ENCODE results near the gene FBXW12. TPM values are rescaled to one million over a fixed set of nuclear protein-coding genes. Genes with fewer than 3 reads are reported as not detected.
"Not testable (repeated sequence)": the region's sequence is repeated elsewhere in the genome, so short reads cannot be mapped to it uniquely, and the experiment has no call there.

The FBXW12 gene
- 0.07 and 0.67 TPM in 2 replicates for total RNA-seq (2014; rRNA removed; shearing (Covaris generic))

- Histone ChIP-seq H3K27me3 (ENCODE audit: control insufficient read depth, insufficient read depth, low read length) (no peaks in the 10 kb centered on the region), H3K4me3 (ENCODE audit: insufficient read depth, low read depth, low read length) (no peak within 1 kb of the TSS), H3K36me3 (replicated peaks; ENCODE audit: control insufficient read depth, insufficient read depth, low read length) (no peaks in the 10 kb centered on the region)
- DNase-seq = no peak
These were observed at the start of gene FBXW12 for GRCh38 chr3:48371651-48372376. Gene FBXW12, plus strand, starts transcription at chr3:48372219. Its CDS starts 549 bp downstream, at chr3:48372768.

- DNase-seq; H3K4me3 ChIP-seq (ENCODE audit: insufficient read depth, low read depth, low read length); H3K27me3 ChIP-seq (ENCODE audit: control insufficient read depth, insufficient read depth, low read length); H3K36me3 ChIP-seq (replicated peaks; ENCODE audit: control insufficient read depth, insufficient read depth, low read length): not testable (repeated sequence)
These were observed 40.1 kb upstream of the FBXW12 start for GRCh38 chr3:48331706-48332435.

- H3K27me3 ChIP-seq (ENCODE audit: control insufficient read depth, insufficient read depth, low read length); H3K36me3 ChIP-seq (replicated peaks; ENCODE audit: control insufficient read depth, insufficient read depth, low read length); DNase-seq; H3K4me3 ChIP-seq (ENCODE audit: insufficient read depth, low read depth, low read length): not testable (repeated sequence)
These were observed 38.4 kb upstream of the FBXW12 start, which contains the start of gene SPINK8 for GRCh38 chr3:48333346-48334245. Gene SPINK8, minus strand, starts transcription at chr3:48333661. Its CDS starts 5,320 bp downstream, at chr3:48328341.

- no peaks in the 10 kb centered on the region for H3K36me3 ChIP-seq (replicated peaks; ENCODE audit: control insufficient read depth, insufficient read depth, low read length)
- no peak for DNase-seq
- no peaks in the 10 kb centered on the region for H3K27me3 ChIP-seq (ENCODE audit: control insufficient read depth, insufficient read depth, low read length)
- no peak overlapping the region for H3K4me3 ChIP-seq (ENCODE audit: insufficient read depth, low read depth, low read length)
These were observed 37.4 kb upstream of the FBXW12 start for GRCh38 chr3:48334605-48335004.

- DNase-seq = not testable (repeated sequence)
These were observed 36.7 kb upstream of the FBXW12 start for GRCh38 chr3:48335286-48335685.

GRCh38 chr3:48337536-48337935 lies 34.5 kb upstream of the FBXW12 start:
- not testable (repeated sequence) for H3K4me3 ChIP-seq (ENCODE audit: insufficient read depth, low read depth, low read length); H3K36me3 ChIP-seq (replicated peaks; ENCODE audit: control insufficient read depth, insufficient read depth, low read length); H3K27me3 ChIP-seq (ENCODE audit: control insufficient read depth, insufficient read depth, low read length); DNase-seq

More at GRCh38 chr3:48335286-48335685, 36.7 kb upstream of the FBXW12 start:
- H3K4me3 ChIP-seq (ENCODE audit: insufficient read depth, low read depth, low read length); H3K36me3 ChIP-seq (replicated peaks; ENCODE audit: control insufficient read depth, insufficient read depth, low read length); H3K27me3 ChIP-seq (ENCODE audit: control insufficient read depth, insufficient read depth, low read length): not testable (repeated sequence)

GRCh38 chr3:48338635-48339034 lies 33.4 kb upstream of the FBXW12 start:
- H3K4me3 ChIP-seq (ENCODE audit: insufficient read depth, low read depth, low read length) = no peak overlapping the region
- DNase-seq = no peak

GRCh38 chr3:48343432-48343831 lies 28.6 kb upstream of the FBXW12 start:
- Histone ChIP-seq H3K4me3 (ENCODE audit: insufficient read depth, low read depth, low read length) (no peak overlapping the region), H3K36me3 (replicated peaks; ENCODE audit: control insufficient read depth, insufficient read depth, low read length) (no peaks in the 10 kb centered on the region), H3K27me3 (ENCODE audit: control insufficient read depth, insufficient read depth, low read length) (no peaks in the 10 kb centered on the region; the same call in 1 of the 2 replicates)
- no peak for DNase-seq

More at GRCh38 chr3:48338635-48339034, 33.4 kb upstream of the FBXW12 start:
- Histone ChIP-seq H3K36me3 (replicated peaks; ENCODE audit: control insufficient read depth, insufficient read depth, low read length) (no peaks in the 10 kb centered on the region), H3K27me3 (ENCODE audit: control insufficient read depth, insufficient read depth, low read length) (no peaks in the 10 kb centered on the region)

- H3K36me3 ChIP-seq (replicated peaks; ENCODE audit: control insufficient read depth, insufficient read depth, low read length) = no peaks in the 10 kb centered on the region
- no peaks in the 10 kb centered on the region; the same call in 1 of the 2 replicates for H3K27me3 ChIP-seq (ENCODE audit: control insufficient read depth, insufficient read depth, low read length)
- no peak for DNase-seq
These were observed 27.0 kb upstream of the FBXW12 start for GRCh38 chr3:48344867-48345507.

GRCh38 chr3:48345946-48346572 lies 26.0 kb upstream of the FBXW12 start:
- H3K27me3 ChIP-seq (ENCODE audit: control insufficient read depth, insufficient read depth, low read length) = no peaks in the 10 kb centered on the region; the same call in 1 of the 2 replicates
- no peak overlapping the region for H3K4me3 ChIP-seq (ENCODE audit: insufficient read depth, low read depth, low read length)
- no peak for DNase-seq
- no peaks in the 10 kb centered on the region for H3K36me3 ChIP-seq (replicated peaks; ENCODE audit: control insufficient read depth, insufficient read depth, low read length)

More at GRCh38 chr3:48344867-48345507, 27.0 kb upstream of the FBXW12 start:
- no peak overlapping the region for H3K4me3 ChIP-seq (ENCODE audit: insufficient read depth, low read depth, low read length)

GRCh38 chr3:48347500-48347899 lies 24.5 kb upstream of the FBXW12 start:
- DNase-seq = no peak
- Histone ChIP-seq H3K27me3 (ENCODE audit: control insufficient read depth, insufficient read depth, low read length) (no peaks in the 10 kb centered on the region; the same call in 1 of the 2 replicates), H3K36me3 (replicated peaks; ENCODE audit: control insufficient read depth, insufficient read depth, low read length) (no peaks in the 10 kb centered on the region), H3K4me3 (ENCODE audit: insufficient read depth, low read depth, low read length) (no peak overlapping the region)

- DNase-seq = no peak
- no peaks in the 10 kb centered on the region for H3K36me3 ChIP-seq (replicated peaks; ENCODE audit: control insufficient read depth, insufficient read depth, low read length)
- no peak overlapping the region for H3K4me3 ChIP-seq (ENCODE audit: insufficient read depth, low read depth, low read length)
- no peaks in the 10 kb centered on the region; the same call in 1 of the 2 replicates for H3K27me3 ChIP-seq (ENCODE audit: control insufficient read depth, insufficient read depth, low read length)
These were observed 19.5 kb upstream of the FBXW12 start for GRCh38 chr3:48352546-48352945.

GRCh38 chr3:48353987-48354386 lies 18.0 kb upstream of the FBXW12 start:
- no peaks in the 10 kb centered on the region; the same call in 1 of the 2 replicates for H3K27me3 ChIP-seq (ENCODE audit: control insufficient read depth, insufficient read depth, low read length)
- no peaks in the 10 kb centered on the region for H3K36me3 ChIP-seq (replicated peaks; ENCODE audit: control insufficient read depth, insufficient read depth, low read length)
- no peak for DNase-seq

More at GRCh38 chr3:48353987-48354386, 18.0 kb upstream of the FBXW12 start:
- no peak overlapping the region for H3K4me3 ChIP-seq (ENCODE audit: insufficient read depth, low read depth, low read length)
